Ishikawa (cell line): Measurements from ENCODE around the gene CHEK1.

Source experiments
- CEBPB ChIP-seq: IDR thresholded peaks from 2 replicates; pipeline ENCODE4 v1.6.1; 2012
- CREB1 ChIP-seq: IDR thresholded peaks from 2 replicates; pipeline ENCODE4 v1.6.1; 2012; ENCODE audit warnings: low read depth
- EGR1 ChIP-seq: IDR thresholded peaks from 2 replicates; pipeline ENCODE4 v1.6.1; 2012
- EP300 ChIP-seq: IDR thresholded peaks from 2 replicates; pipeline ENCODE4 v1.6.1; 2012; ENCODE audit warnings: borderline replicate concordance
- FOXM1 ChIP-seq: IDR thresholded peaks from 2 replicates; pipeline ENCODE4 v1.6.1; 2012; ENCODE audit warnings: low read depth, borderline replicate concordance
- NFIC ChIP-seq: IDR thresholded peaks from 2 replicates; pipeline ENCODE4 v1.6.1; 2012
- RAD21 ChIP-seq: IDR thresholded peaks from 2 replicates; pipeline ENCODE4 v1.6.1; 2012; ENCODE audit warnings: low read depth
- TAF1 ChIP-seq: IDR thresholded peaks from 2 replicates; pipeline ENCODE4 v1.6.1; 2012; ENCODE audit warnings: low read depth, mild to moderate bottlenecking
- TCF12 ChIP-seq: IDR thresholded peaks from 2 replicates; pipeline ENCODE4 v1.6.1; 2012; ENCODE audit warnings: low read depth
- TEAD4 ChIP-seq: IDR thresholded peaks from 2 replicates; pipeline ENCODE4 v1.6.1; 2012
- YY1 ChIP-seq: IDR thresholded peaks from 2 replicates; pipeline ENCODE4 v1.6.1; 2012; ENCODE audit warnings: low read depth
- ZBTB7A ChIP-seq: IDR thresholded peaks from 2 replicates; pipeline ENCODE4 v1.6.1; 2012; ENCODE audit warnings: low read depth
- TF ChIP-seq, protein P1 (sequence below): IDR thresholded peaks from 2 replicates; pipeline ENCODE4 v1.6.1; 2012; ENCODE audit warnings: low read depth, mild to moderate bottlenecking
- TF ChIP-seq, protein P2 (sequence below): IDR thresholded peaks from 2 replicates; pipeline ENCODE4 v1.6.1; 2012
- TF ChIP-seq, protein P3 (sequence below): IDR thresholded peaks from 2 replicates; pipeline ENCODE4 v1.6.1; 2012

CHEK1 gene

DNA sequence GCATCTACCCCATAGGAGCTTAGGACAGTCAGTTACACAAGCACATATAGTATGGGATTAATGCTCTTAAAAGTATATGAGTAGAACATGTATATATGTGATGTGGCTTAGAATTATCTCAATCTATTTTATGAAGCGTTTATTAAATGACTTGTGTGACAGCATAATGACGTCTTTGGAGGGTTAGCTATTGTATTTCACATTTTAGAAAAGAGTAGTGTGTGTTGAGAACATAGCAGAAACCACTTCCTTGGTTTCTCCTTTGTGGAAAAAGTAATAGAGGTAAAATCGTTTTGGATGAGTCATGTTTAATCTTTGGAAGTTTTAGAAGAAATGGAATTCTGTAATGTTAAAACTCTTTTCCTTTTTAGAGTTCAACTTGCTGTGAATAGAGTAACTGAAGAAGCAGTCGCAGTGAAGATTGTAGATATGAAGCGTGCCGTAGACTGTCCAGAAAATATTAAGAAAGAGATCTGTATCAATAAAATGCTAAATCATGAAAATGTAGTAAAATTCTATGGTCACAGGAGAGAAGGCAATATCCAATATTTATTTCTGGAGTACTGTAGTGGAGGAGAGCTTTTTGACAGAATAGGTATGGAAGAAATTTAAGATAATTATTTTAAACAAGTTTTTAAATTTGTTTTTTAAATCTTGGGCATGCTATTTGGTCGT, 2.4 kb downstream of the CHEK1 start:
- TF ChIP-seq, protein P1, sequence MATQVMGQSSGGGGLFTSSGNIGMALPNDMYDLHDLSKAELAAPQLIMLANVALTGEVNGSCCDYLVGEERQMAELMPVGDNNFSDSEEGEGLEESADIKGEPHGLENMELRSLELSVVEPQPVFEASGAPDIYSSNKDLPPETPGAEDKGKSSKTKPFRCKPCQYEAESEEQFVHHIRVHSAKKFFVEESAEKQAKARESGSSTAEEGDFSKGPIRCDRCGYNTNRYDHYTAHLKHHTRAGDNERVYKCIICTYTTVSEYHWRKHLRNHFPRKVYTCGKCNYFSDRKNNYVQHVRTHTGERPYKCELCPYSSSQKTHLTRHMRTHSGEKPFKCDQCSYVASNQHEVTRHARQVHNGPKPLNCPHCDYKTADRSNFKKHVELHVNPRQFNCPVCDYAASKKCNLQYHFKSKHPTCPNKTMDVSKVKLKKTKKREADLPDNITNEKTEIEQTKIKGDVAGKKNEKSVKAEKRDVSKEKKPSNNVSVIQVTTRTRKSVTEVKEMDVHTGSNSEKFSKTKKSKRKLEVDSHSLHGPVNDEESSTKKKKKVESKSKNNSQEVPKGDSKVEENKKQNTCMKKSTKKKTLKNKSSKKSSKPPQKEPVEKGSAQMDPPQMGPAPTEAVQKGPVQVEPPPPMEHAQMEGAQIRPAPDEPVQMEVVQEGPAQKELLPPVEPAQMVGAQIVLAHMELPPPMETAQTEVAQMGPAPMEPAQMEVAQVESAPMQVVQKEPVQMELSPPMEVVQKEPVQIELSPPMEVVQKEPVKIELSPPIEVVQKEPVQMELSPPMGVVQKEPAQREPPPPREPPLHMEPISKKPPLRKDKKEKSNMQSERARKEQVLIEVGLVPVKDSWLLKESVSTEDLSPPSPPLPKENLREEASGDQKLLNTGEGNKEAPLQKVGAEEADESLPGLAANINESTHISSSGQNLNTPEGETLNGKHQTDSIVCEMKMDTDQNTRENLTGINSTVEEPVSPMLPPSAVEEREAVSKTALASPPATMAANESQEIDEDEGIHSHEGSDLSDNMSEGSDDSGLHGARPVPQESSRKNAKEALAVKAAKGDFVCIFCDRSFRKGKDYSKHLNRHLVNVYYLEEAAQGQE, result no peak
- TF ChIP-seq CREB1 (no peak), YY1 (no peak), TEAD4 (no peak), TCF12 (no peak), ZBTB7A (no peak), EGR1 (no peak), EP300 (no peak), RAD21 (no peak), FOXM1 (no peak), NFIC (no peak), CEBPB (no peak), TAF1 (no peak)
- TF ChIP-seq, protein P2, sequence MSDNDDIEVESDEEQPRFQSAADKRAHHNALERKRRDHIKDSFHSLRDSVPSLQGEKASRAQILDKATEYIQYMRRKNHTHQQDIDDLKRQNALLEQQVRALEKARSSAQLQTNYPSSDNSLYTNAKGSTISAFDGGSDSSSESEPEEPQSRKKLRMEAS, result no peak
- TF ChIP-seq, protein P3, sequence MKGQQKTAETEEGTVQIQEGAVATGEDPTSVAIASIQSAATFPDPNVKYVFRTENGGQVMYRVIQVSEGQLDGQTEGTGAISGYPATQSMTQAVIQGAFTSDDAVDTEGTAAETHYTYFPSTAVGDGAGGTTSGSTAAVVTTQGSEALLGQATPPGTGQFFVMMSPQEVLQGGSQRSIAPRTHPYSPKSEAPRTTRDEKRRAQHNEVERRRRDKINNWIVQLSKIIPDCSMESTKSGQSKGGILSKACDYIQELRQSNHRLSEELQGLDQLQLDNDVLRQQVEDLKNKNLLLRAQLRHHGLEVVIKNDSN, result no peak

DNA sequence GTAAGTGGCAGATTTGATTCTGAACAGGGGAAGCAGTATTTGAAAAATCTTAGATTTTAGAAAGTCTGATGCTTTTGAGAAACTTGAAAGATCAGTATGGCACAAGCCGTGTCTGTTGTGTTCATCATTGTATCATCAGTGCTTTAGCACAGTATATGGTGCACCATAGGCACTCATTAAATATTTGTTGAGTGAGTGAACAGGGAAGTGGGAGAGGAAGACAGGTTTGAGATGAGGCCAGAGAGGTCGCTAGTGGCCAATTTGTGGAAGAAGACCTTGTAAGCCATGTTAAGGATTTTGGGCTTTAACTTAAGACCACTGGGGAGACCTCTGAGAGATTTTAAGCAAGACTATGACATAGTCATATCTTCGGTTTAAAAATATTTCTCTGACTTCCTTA, 12.9 kb downstream of the CHEK1 start:
- TF ChIP-seq NFIC, result no peak
- TF ChIP-seq YY1, result no peak
- no peak for TF ChIP-seq TCF12
- no peak for TF ChIP-seq EGR1
- no peak for TF ChIP-seq CEBPB
- no peak for TF ChIP-seq FOXM1
- TF ChIP-seq, protein P2, result no peak
- TF ChIP-seq TAF1, result no peak
- TF ChIP-seq RAD21, result no peak
- no peak for TF ChIP-seq TEAD4
- TF ChIP-seq EP300, result no peak
- TF ChIP-seq, protein P3, result no peak

DNA sequence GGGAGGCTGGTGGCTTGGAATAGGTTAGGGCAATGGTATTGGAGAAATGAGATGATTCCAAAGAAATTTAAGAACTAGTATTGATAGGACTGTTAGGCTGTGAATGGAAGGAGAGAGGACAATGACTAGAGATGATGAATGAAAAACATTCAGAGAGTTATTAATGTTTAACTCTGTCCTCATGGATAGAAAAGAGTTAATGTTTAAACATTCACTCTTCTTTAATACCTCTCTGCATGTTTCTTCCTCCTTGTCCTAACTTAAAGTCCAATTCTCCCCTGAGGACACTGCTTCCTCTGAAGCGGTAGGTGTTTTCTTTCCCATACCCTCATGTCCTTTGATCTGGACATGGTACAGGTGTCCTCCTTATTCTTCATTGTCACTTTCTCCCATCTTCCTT, 13.4 kb downstream of the CHEK1 start:
- TF ChIP-seq, protein P2, result no peak
- TF ChIP-seq, protein P3, result no peak
- TF ChIP-seq EGR1 (no peak), ZBTB7A (no peak), YY1 (no peak), FOXM1 (no peak), NFIC (no peak), TAF1 (no peak), TEAD4 (no peak), TCF12 (no peak), CREB1 (no peak), EP300 (no peak), CEBPB (no peak)
- TF ChIP-seq, protein P1, result no peak

DNA sequence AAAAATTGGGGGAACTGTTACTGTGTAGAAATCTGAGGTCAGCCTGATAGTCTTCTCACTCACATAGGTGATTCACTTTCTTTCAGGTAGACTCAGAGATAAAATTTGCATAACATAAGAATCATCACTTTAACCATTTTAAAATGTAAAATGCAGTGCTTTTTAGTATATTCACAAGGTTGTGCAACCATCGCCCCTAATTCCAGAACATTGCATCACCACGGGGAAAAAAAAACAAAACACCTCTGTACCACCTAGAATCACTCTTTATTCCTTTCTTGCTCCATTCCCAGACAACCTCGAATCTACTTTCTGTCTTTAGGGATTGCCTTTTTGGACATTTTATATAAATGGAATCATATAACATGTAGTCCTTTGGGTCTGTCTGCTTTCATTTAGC, 20.9 kb downstream of the CHEK1 start:
- TF ChIP-seq NFIC, result no peak
- TF ChIP-seq, protein P2, result no peak
- TF ChIP-seq, protein P1, result no peak
- no peak for TF ChIP-seq TAF1
- TF ChIP-seq EP300, result no peak
- no peak for TF ChIP-seq TCF12
- no peak for TF ChIP-seq EGR1
- TF ChIP-seq, protein P3, result no peak
- no peak for TF ChIP-seq RAD21
- no peak for TF ChIP-seq YY1
- TF ChIP-seq TEAD4, result no peak
